NCI-H226 (cell line): ENCODE measurements around the gene KLK15.
"Not testable (repeated sequence)": the region's sequence is repeated elsewhere in the genome, so short reads cannot be mapped to it uniquely, and the experiment has no call there.

Experiments used
- DNase-seq: peaks from one replicate; pipeline ENCODE4 v3.0.0-alpha.2; 2015

KLK15 gene

GRCh38 chr19:50794074-50794875 lies 39.1 kb downstream of the KLK15 start:
- no peak for DNase-seq

- no peak for DNase-seq
Measured at GRCh38 chr19:50793558-50794065, 39.8 kb downstream of the KLK15 start.

- no peak for DNase-seq
Measured at GRCh38 chr19:50792272-50793250, 40.8 kb downstream of the KLK15 start.

- no peak for DNase-seq
Measured at GRCh38 chr19:50791594-50792271, 41.6 kb downstream of the KLK15 start.

GRCh38 chr19:50790922-50791467 lies 42.4 kb downstream of the KLK15 start:
- DNase-seq, result no peak

- no peak for DNase-seq
Measured at GRCh38 chr19:50790396-50790795, 43.0 kb downstream of the KLK15 start, which contains the start of gene ACP4. TSS of gene ACP4 (plus strand) at chr19:50790415. CDS start at chr19:50790415, 0 bp downstream.

GRCh38 chr19:50785329-50785728 lies 48.0 kb downstream of the KLK15 start:
- DNase-seq, result no peak

GRCh38 chr19:50784710-50785109 lies 48.7 kb downstream of the KLK15 start:
- DNase-seq, result no peak

- not testable (repeated sequence) for DNase-seq
Measured at GRCh38 chr19:50783848-50784152, 49.6 kb downstream of the KLK15 start.

- no peak for DNase-seq
Measured at GRCh38 chr19:50780753-50781435, 52.5 kb downstream of the KLK15 start.

GRCh38 chr19:50779504-50780457 lies 53.6 kb downstream of the KLK15 start:
- no peak for DNase-seq

- no peak for DNase-seq
Measured at GRCh38 chr19:50778906-50779430, 54.4 kb downstream of the KLK15 start.

- no peak for DNase-seq
Measured at GRCh38 chr19:50777830-50778303, 55.5 kb downstream of the KLK15 start.

- DNase-seq, result no peak
Measured at GRCh38 chr19:50777261-50777660, 56.1 kb downstream of the KLK15 start.

GRCh38 chr19:50776131-50776530 lies 57.2 kb downstream of the KLK15 start:
- DNase-seq, result no peak
